Measurements from ENCODE around the gene ULBP1.
"Not testable (repeated sequence)": the region's sequence is repeated elsewhere in the genome, so short reads cannot be mapped to it uniquely, and the experiment has no call there.

Gene ULBP1

GRCh38 chr6:149974394-149974793 lies 10.7 kb downstream of the ULBP1 start:
- not testable (repeated sequence) for FAIRE-seq; DNase-seq (ENCODE audit: low spot score)

GRCh38 chr6:149974825-149975224 lies 11.1 kb downstream of the ULBP1 start:
- FAIRE-seq (no peak), DNase-seq (ENCODE audit: low spot score) (no peak)

GRCh38 chr6:149975400-149975799 lies 11.7 kb downstream of the ULBP1 start:
- FAIRE-seq (no peak), DNase-seq (ENCODE audit: low spot score) (no peak)

- no peak for DNase-seq (ENCODE audit: low spot score)
- FAIRE-seq: no peak
Observed at GRCh38 chr6:149977221-149977620, 13.5 kb downstream of the ULBP1 start.

GRCh38 chr6:149978610-149979009 lies 14.9 kb downstream of the ULBP1 start:
- FAIRE-seq: no peak
- no peak for DNase-seq (ENCODE audit: low spot score)

GRCh38 chr6:149979293-149979692 lies 15.6 kb downstream of the ULBP1 start:
- FAIRE-seq (no peak), DNase-seq (ENCODE audit: low spot score) (no peak)

GRCh38 chr6:149983145-149983544 lies 19.4 kb downstream of the ULBP1 start:
- DNase-seq (ENCODE audit: low spot score) (no peak), FAIRE-seq (no peak)

GRCh38 chr6:149984773-149985172 lies 21.0 kb downstream of the ULBP1 start:
- no peak for DNase-seq (ENCODE audit: low spot score)
- no peak for FAIRE-seq

- DNase-seq (ENCODE audit: low spot score): no peak
- no peak for FAIRE-seq
Observed at GRCh38 chr6:149985481-149985937, 21.8 kb downstream of the ULBP1 start.

- no peak for DNase-seq (ENCODE audit: low spot score)
- FAIRE-seq: no peak
Observed at GRCh38 chr6:149987602-149988107, 23.9 kb downstream of the ULBP1 start.

- FAIRE-seq: no peak
Observed at GRCh38 chr6:149988550-149989346, 25.0 kb downstream of the ULBP1 start.

GRCh38 chr6:149990212-149990660 lies 26.5 kb downstream of the ULBP1 start:
- DNase-seq (ENCODE audit: low spot score): no peak
- no peak for FAIRE-seq

More at GRCh38 chr6:149988550-149989346, 25.0 kb downstream of the ULBP1 start:
- DNase-seq (ENCODE audit: low spot score): no peak

GRCh38 chr6:149990661-149991471 lies 27.1 kb downstream of the ULBP1 start:
- no peak for FAIRE-seq
- no peak for DNase-seq (ENCODE audit: low spot score)

GRCh38 chr6:149991472-149991795 lies 27.7 kb downstream of the ULBP1 start:
- not testable (repeated sequence) for FAIRE-seq; DNase-seq (ENCODE audit: low spot score)

- no peak for DNase-seq (ENCODE audit: low spot score)
- no peak for FAIRE-seq
Observed at GRCh38 chr6:149991838-149992237, 28.1 kb downstream of the ULBP1 start.

GRCh38 chr6:149995235-149995750 lies 31.6 kb downstream of the ULBP1 start:
- FAIRE-seq (no peak), DNase-seq (ENCODE audit: low spot score) (no peak)

GRCh38 chr6:149995971-149996370 lies 32.2 kb downstream of the ULBP1 start:
- no peak for FAIRE-seq

GRCh38 chr6:149999636-150000035 lies 35.9 kb downstream of the ULBP1 start:
- DNase-seq (ENCODE audit: low spot score) (no peak), FAIRE-seq (no peak)

More at GRCh38 chr6:149995971-149996370, 32.2 kb downstream of the ULBP1 start:
- no peak for DNase-seq (ENCODE audit: low spot score)

- FAIRE-seq: no peak
- no peak for DNase-seq (ENCODE audit: low spot score)
Observed at GRCh38 chr6:150001295-150002008, 37.7 kb downstream of the ULBP1 start.

GRCh38 chr6:150002710-150003109 lies 39.0 kb downstream of the ULBP1 start:
- FAIRE-seq: no peak
- no peak for DNase-seq (ENCODE audit: low spot score)

- not testable (repeated sequence) for FAIRE-seq
Observed at GRCh38 chr6:150003599-150003998, 39.9 kb downstream of the ULBP1 start.

More at GRCh38 chr6:150003599-150003998, 39.9 kb downstream of the ULBP1 start:
- DNase-seq (ENCODE audit: low spot score): not testable (repeated sequence)

Measured in RCC 7860 (cell line).